Hematopoietic multipotent progenitor cell treated with erythropoietin and hydrocortisone succinate and interleukin-3 and kit ligand, for 8 days (in vitro differentiated cells): ENCODE data around the gene GABBR2.
"Not testable (repeated sequence)": the region's sequence is repeated elsewhere in the genome, so short reads cannot be mapped to it uniquely, and the experiment has no call there.

Source experiments
- DNase-seq: peaks from one replicate; pipeline ENCODE4 v3.0.0-alpha.2; 2015

The GABBR2 gene

GRCh38 chr9:98504298-98505282, 204.1 kb downstream of the GABBR2 start:
- DNase-seq = peak; percentile 4

GRCh38 chr9:98503867-98504266, 204.9 kb downstream of the GABBR2 start:
- DNase-seq = no peak

- DNase-seq = no peak
These were observed 205.8 kb downstream of the GABBR2 start for GRCh38 chr9:98502976-98503325.

- no peak for DNase-seq
These were observed 206.3 kb downstream of the GABBR2 start for GRCh38 chr9:98502311-98502975.

- DNase-seq = no peak
These were observed 206.9 kb downstream of the GABBR2 start for GRCh38 chr9:98501819-98502218.

- not testable (repeated sequence) for DNase-seq
These were observed 207.5 kb downstream of the GABBR2 start for GRCh38 chr9:98501259-98501658.

GRCh38 chr9:98500337-98500919, 208.3 kb downstream of the GABBR2 start:
- DNase-seq = no peak

GRCh38 chr9:98495530-98495929, 213.2 kb downstream of the GABBR2 start:
- DNase-seq = no peak

GRCh38 chr9:98494852-98495251, 213.9 kb downstream of the GABBR2 start:
- DNase-seq = no peak

GRCh38 chr9:98491828-98492227, 216.9 kb downstream of the GABBR2 start:
- no peak for DNase-seq

- no peak for DNase-seq
These were observed 217.5 kb downstream of the GABBR2 start for GRCh38 chr9:98491231-98491651.

GRCh38 chr9:98488571-98489312, 220.0 kb downstream of the GABBR2 start:
- DNase-seq = no peak

GRCh38 chr9:98485706-98486105, 223.0 kb downstream of the GABBR2 start:
- DNase-seq = no peak

- DNase-seq = no peak
These were observed 224.6 kb downstream of the GABBR2 start for GRCh38 chr9:98484162-98484561.

GRCh38 chr9:98482226-98482625, 226.5 kb downstream of the GABBR2 start:
- DNase-seq = no peak

- no peak for DNase-seq
These were observed 227.1 kb downstream of the GABBR2 start for GRCh38 chr9:98481676-98482075.

GRCh38 chr9:98479967-98480847, 228.5 kb downstream of the GABBR2 start:
- no peak for DNase-seq

GRCh38 chr9:98479449-98479848, 229.3 kb downstream of the GABBR2 start:
- DNase-seq = no peak

- DNase-seq = no peak
These were observed 230.9 kb downstream of the GABBR2 start for GRCh38 chr9:98477884-98478283.

- DNase-seq = no peak
These were observed 236.5 kb downstream of the GABBR2 start for GRCh38 chr9:98472216-98472615.

GRCh38 chr9:98471185-98471584, 237.6 kb downstream of the GABBR2 start:
- no peak for DNase-seq
